Endothelial cell of umbilical vein (primary cell): ENCODE data around the gene SLFN14. TPM values are rescaled to one million over a fixed set of nuclear protein-coding genes. Genes with fewer than 3 reads are reported as not detected.

Experiments used
- Bru-seq: library from RNA; stranded (reverse); fragments of 400-500 nt; gene quantifications from one replicate; lab custom pipeline; 2021; lab: Mats Ljungman, UMichigan
- BruChase-seq, 2 experiments: library from RNA; stranded (reverse); fragments of 400-500 nt; gene quantifications; one replicate each; lab custom pipeline; 2021; lab: Mats Ljungman, UMichigan
- BruUV-seq: library from RNA; stranded (reverse); fragments of 400-500 nt; replicated peaks from 2 replicates; lab custom pipeline; 2021; lab: Mats Ljungman, UMichigan
- CTCF ChIA-PET: fragments of 300-600, 350-600 bp; sonication (Branson Sonifier 250); formaldehyde crosslinking; loops from one replicate; lab custom pipeline; 2021; ENCODE audit warnings: antibody characterized with exemption, inconsistent platforms; lab: Charles Lee
- POLR2A ChIA-PET: fragments of 300-600, 350-600 bp; sonication (Branson Sonifier 250); formaldehyde crosslinking; loops from one replicate; lab custom pipeline; 2021; ENCODE audit warnings: antibody characterized with exemption, inconsistent platforms; lab: Charles Lee
- DNase-seq: peaks from one replicate; pipeline ENCODE4 v3.0.0-alpha.2; 2011; ENCODE audit warnings: low read depth, low spot score
- FAIRE-seq: peaks from 2 replicates; lab custom pipeline; 2011; peaks lifted over from hg19 to GRCh38; lab: Jason Lieb, UNC
- H2AFZ ChIP-seq: 2 replicates; pipeline ENCODE4 v1.6.0; 2012; ENCODE audit warnings: low read depth, low read length, control low read depth, inconsistent platforms
- H3K27ac ChIP-seq: 2 replicates; pipeline ENCODE4 v1.5.1; 2011; ENCODE audit warnings: low read depth, mild to moderate bottlenecking, control low read depth, low read length, moderate library complexity; ENCODE audit not compliant: insufficient read depth
- H3K27me3 ChIP-seq, 2 experiments: 2 replicates each; pipeline versions ENCODE4 v1.6.0 to v1.6.1; 2011; ENCODE audit warnings: low read length in 2 of 2, mixed read lengths in 1 of 2; ENCODE audit not compliant: control insufficient read depth in 2 of 2, insufficient read depth in 2 of 2
- H3K36me3 ChIP-seq, 2 experiments: 2 replicates in 1 of 2; 3 replicates in 1 of 2; pipeline ENCODE4 v1.5.1; 2011; ENCODE audit warnings: low read length in 2 of 2, mild to moderate bottlenecking in 1 of 2, moderate library complexity in 1 of 2; ENCODE audit not compliant: control insufficient read depth in 2 of 2, insufficient read depth in 2 of 2; ENCODE audit errors: extremely low read depth in 1 of 2
- H3K4me1 ChIP-seq: 3 replicates; pipeline ENCODE4 v1.5.1; 2011; ENCODE audit warnings: mild to moderate bottlenecking, low read length; ENCODE audit not compliant: control insufficient read depth, insufficient read depth; ENCODE audit errors: extremely low read depth
- H3K4me2 ChIP-seq: 2 replicates; pipeline ENCODE4 v1.6.1; 2011; ENCODE audit warnings: low read length, control low read depth, mixed read lengths; ENCODE audit not compliant: insufficient read depth
- H3K4me3 ChIP-seq, 3 experiments: fragments of 200-600 bp in 1 of 3; sonication (generic), shearing (Covaris generic) in 1 of 3; replicated peaks in 1 of 3; 2 replicates each; pipeline ENCODE4 v1.5.1; 2011 to 2016; ENCODE audit warnings: control low read depth in 3 of 3, low read length in 3 of 3, mild to moderate bottlenecking in 2 of 3, inconsistent platforms in 1 of 3, low read depth in 1 of 3, moderate library complexity in 1 of 3; ENCODE audit not compliant: insufficient read depth in 1 of 3
- H3K79me2 ChIP-seq: 2 replicates; pipeline ENCODE4 v1.6.0; 2012; ENCODE audit warnings: low read length, inconsistent platforms; ENCODE audit not compliant: control insufficient read depth, insufficient read depth
- H3K9ac ChIP-seq: replicated peaks from 2 replicates; pipeline ENCODE3; 2011; ENCODE audit warnings: low read length, control low read depth; ENCODE audit not compliant: insufficient read depth; ENCODE audit errors: extremely low read depth
- H3K9me1 ChIP-seq: replicated peaks from 3 replicates; pipeline ENCODE4 v1.6.0; 2011; ENCODE audit warnings: mild to moderate bottlenecking, low read length; ENCODE audit not compliant: control insufficient read depth, insufficient read depth; ENCODE audit errors: extremely low read depth
- H3K9me3 ChIP-seq: replicated peaks from 2 replicates; pipeline ENCODE4 v1.5.1; 2012; ENCODE audit warnings: low read length, inconsistent platforms; ENCODE audit not compliant: control insufficient read depth, insufficient read depth
- H4K20me1 ChIP-seq: replicated peaks from 2 replicates; pipeline ENCODE3; 2011; ENCODE audit warnings: mild to moderate bottlenecking, low read length; ENCODE audit not compliant: control insufficient read depth, insufficient read depth; ENCODE audit errors: extremely low read depth
- EZH2 ChIP-seq: IDR thresholded peaks from 2 replicates; pipeline ENCODE4 v1.6.1; 2012; ENCODE audit warnings: borderline replicate concordance, low read depth, mild to moderate bottlenecking, moderate library complexity, low read length, inconsistent platforms; ENCODE audit not compliant: severe bottlenecking
- FOS ChIP-seq: IDR thresholded peaks from 2 replicates; pipeline ENCODE4 v1.6.1; 2011; ENCODE audit warnings: mild to moderate bottlenecking, low read length, moderate library complexity, borderline replicate concordance; ENCODE audit not compliant: insufficient read depth
- GATA2 ChIP-seq: IDR thresholded peaks from 2 replicates; pipeline ENCODE4 v1.7.0; 2011; ENCODE audit warnings: low read depth, mild to moderate bottlenecking, moderate library complexity, mixed read lengths, low read length; ENCODE audit not compliant: insufficient read length, insufficient read depth
- JUN ChIP-seq: IDR thresholded peaks from 2 replicates; pipeline ENCODE4 v1.6.1; 2011; ENCODE audit warnings: borderline replicate concordance, low read depth; ENCODE audit not compliant: insufficient read length, insufficient read depth
- MYC ChIP-seq: IDR thresholded peaks from one replicate; pipeline ENCODE4 v1.6.1; 2011; ENCODE audit warnings: mild to moderate bottlenecking, low read depth, low read length
- POLR2A ChIP-seq: IDR thresholded peaks from 2 replicates; pipeline ENCODE4 v1.6.1; 2012; ENCODE audit warnings: low read depth, mild to moderate bottlenecking, control low read depth, low read length
- POLR2AphosphoS5 ChIP-seq: IDR thresholded peaks from 2 replicates; pipeline ENCODE4 v1.6.1; 2012; ENCODE audit warnings: low read depth, mild to moderate bottlenecking, control low read depth, low read length, moderate library complexity; ENCODE audit not compliant: insufficient read depth
- dilution Hi-C: fragments of 300-500 bp; cut with MboI; formaldehyde crosslinking; loops from one replicate; pipeline ENCODE4 v1.15.0; 2019; ENCODE audit warnings: low sequenced_read_pairs; ENCODE audit not compliant: extremely low pct_ligation_motif_present
- intact Hi-C: fragments of 100-400 bp; cut with micrococcal nuclease; formaldehyde crosslinking; loops from one replicate; pipeline ENCODE4 v1.10.0; 2022
- long read RNA-seq: library from polyadenylated mRNA; stranded (forward); transcript quantifications from one replicate; pipeline ENCODE4 v2.0.0, GENCODE V29; 2021
- polyA minus RNA-seq, 3 experiments: library from RNA; depleted of rRNA, polyadenylated mRNA; stranded (reverse); fragments of >200 nt; gene quantifications; 1 replicate in 1 of 3; 2 replicates in 2 of 3; pipeline ENCODE4 v1.2.3, GENCODE V29; 2011
- polyA plus RNA-seq, 4 experiments: library from polyadenylated mRNA; depleted of rRNA in 3 of 4; stranded (reverse) in 3 of 4; unstranded in 1 of 4; fragments of >200 nt; gene quantifications; 2 replicates each; pipeline versions ENCODE4 v1.2.1 to v1.2.3, GENCODE V29; 2011 to 2012; ENCODE audit warnings: missing spikeins in 1 of 4
- total RNA-seq: library from RNA; stranded (reverse); gene quantifications from 2 replicates; pipeline ENCODE4 v1.2.3, GENCODE V29; 2021
- TF ChIP-seq, protein P1 (sequence below), 2 donors: IDR thresholded peaks; 1 replicate in 1 of 2; 2 replicates in 1 of 2; pipeline ENCODE4 v1.5.1; 2011; ENCODE audit warnings: low read length in 2 of 2, mild to moderate bottlenecking in 2 of 2, moderate library complexity in 2 of 2, control low read depth in 1 of 2, inconsistent platforms in 1 of 2, low read depth in 1 of 2; ENCODE audit not compliant: insufficient read depth in 1 of 2; ENCODE audit errors: extremely low read depth in 1 of 2
- TF ChIP-seq, protein P2 (sequence below): IDR thresholded peaks from 2 replicates; pipeline ENCODE4 v1.6.1; 2011; ENCODE audit not compliant: insufficient read depth, insufficient read length

SLFN14 gene
- not detected in 2 replicates for total RNA-seq
- polyA plus RNA-seq = not detected in 2 replicates
- polyA plus RNA-seq (2011; cell fraction: cytosol; rRNA removed) = not detected in 2 replicates
- polyA plus RNA-seq (2011; cell fraction: nucleus; rRNA removed) = not detected in 2 replicates
- not detected in 2 replicates for polyA plus RNA-seq (2012)
- polyA minus RNA-seq = 0.15 TPM in 1 of 2 replicates, not detected in the other
- not detected for polyA minus RNA-seq (2011; cell fraction: cytosol; rRNA and poly(A)+ RNA removed)
- not detected in 2 replicates for polyA minus RNA-seq (2011; cell fraction: nucleus; rRNA and poly(A)+ RNA removed)
- percentile 8 among the genes with signal in this experiment for Bru-seq, nascent RNA
- percentile 12 among the genes with signal in this experiment for BruChase-seq, experiment 1, labeled RNA remaining after a 6-hour chase
- percentile 12 among the genes with signal in this experiment for BruChase-seq, experiment 2, labeled RNA remaining after a 2-hour chase
- long read RNA-seq = 0 reads

DNA sequence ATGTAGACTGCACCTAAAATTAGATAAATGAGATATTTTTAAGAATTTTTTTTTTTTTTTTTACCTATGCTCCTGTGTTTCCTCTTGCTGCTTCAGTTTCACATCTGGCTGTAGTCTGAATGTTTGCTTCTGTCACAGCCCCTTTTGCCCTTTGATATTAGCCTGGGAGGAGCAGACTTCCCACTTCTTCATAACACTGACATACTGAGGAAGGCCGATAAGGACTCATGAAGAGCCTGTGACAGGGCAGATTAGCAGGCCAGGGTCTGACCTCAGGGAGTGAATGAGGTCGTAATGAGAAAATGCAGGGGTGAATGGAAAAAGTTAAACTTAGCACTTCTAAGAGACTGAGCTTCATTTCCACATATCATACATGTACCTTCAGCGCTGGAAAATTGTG, at the start of gene SLFN14:
SLFN14 (minus strand) TSS at position 117 of the 400 bp plus-strand sequence. CDS start 2,757 bp downstream, outside the sequence.
- FAIRE-seq = no peak
- H4K20me1 ChIP-seq = no peaks in the 10 kb centered on the region
- no peaks in the 10 kb centered on the region for H3K9me3 ChIP-seq
- H3K27ac ChIP-seq = no peak within 1 kb of the TSS
- TF ChIP-seq, protein P1, sequence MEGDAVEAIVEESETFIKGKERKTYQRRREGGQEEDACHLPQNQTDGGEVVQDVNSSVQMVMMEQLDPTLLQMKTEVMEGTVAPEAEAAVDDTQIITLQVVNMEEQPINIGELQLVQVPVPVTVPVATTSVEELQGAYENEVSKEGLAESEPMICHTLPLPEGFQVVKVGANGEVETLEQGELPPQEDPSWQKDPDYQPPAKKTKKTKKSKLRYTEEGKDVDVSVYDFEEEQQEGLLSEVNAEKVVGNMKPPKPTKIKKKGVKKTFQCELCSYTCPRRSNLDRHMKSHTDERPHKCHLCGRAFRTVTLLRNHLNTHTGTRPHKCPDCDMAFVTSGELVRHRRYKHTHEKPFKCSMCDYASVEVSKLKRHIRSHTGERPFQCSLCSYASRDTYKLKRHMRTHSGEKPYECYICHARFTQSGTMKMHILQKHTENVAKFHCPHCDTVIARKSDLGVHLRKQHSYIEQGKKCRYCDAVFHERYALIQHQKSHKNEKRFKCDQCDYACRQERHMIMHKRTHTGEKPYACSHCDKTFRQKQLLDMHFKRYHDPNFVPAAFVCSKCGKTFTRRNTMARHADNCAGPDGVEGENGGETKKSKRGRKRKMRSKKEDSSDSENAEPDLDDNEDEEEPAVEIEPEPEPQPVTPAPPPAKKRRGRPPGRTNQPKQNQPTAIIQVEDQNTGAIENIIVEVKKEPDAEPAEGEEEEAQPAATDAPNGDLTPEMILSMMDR (IDR thresholded peaks at IDR 0.05; ENCODE audit: extremely low read depth in 1 of 2, insufficient read depth in 1 of 2, low read depth in 1 of 2, low read length in 2 of 2) = no peak
- no peak for TF ChIP-seq FOS
- TF ChIP-seq GATA2 = no peak
- TF ChIP-seq POLR2A = no peak
- TF ChIP-seq, protein P2, sequence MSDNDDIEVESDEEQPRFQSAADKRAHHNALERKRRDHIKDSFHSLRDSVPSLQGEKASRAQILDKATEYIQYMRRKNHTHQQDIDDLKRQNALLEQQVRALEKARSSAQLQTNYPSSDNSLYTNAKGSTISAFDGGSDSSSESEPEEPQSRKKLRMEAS = no peak
- TF ChIP-seq JUN = no peak
- TF ChIP-seq EZH2 = no peak
- TF ChIP-seq POLR2AphosphoS5 = no peak
- no peak for TF ChIP-seq MYC
- H3K79me2 ChIP-seq = no peaks in the 10 kb centered on the region
- H3K36me3 ChIP-seq = no peaks in the 10 kb centered on the region
- DNase-seq = peak; percentile 56
- BruUV-seq = no TSS peak
- dilution Hi-C loops = no loop called here
- intact Hi-C loops = no loop called here
- no peak within 1 kb of the TSS for H3K4me3 ChIP-seq
- no peak within 1 kb of the TSS for H2AFZ ChIP-seq
- no peak within 1 kb of the TSS for H3K9ac ChIP-seq
- H3K27me3 ChIP-seq = peaks cover 15 to 37% of the 10 kb centered on the region in 2 experiments
- no peak within 1 kb of the TSS for H3K4me2 ChIP-seq
- CTCF ChIA-PET = interaction anchor here (1.6 kb wide), 1 partner anchor 21 kb away, joined by 3 read pairs; no protein-coding TSS in a partner anchor
- H3K4me1 ChIP-seq = no peaks in the 10 kb centered on the region
- POLR2A ChIA-PET = no interaction called here
- H3K9me1 ChIP-seq = no peaks in the 10 kb centered on the region
